MM.1S (cell line): ENCODE measurements around the gene ZNF212.

Experiments used
- EZH2 ChIP-seq: fragments of 300-600 bp; sonication (generic); optimal IDR thresholded peaks from 2 replicates; pipeline ENCODE3; 2017; ENCODE audit warnings: low read depth, mild to moderate bottlenecking, antibody characterized with exemption, low read length, mixed read lengths
- TF ChIP-seq, protein P1 (sequence below): fragments of 300-600 bp; sonication (generic); IDR thresholded peaks from 2 replicates; pipeline ENCODE4 v1.5.1; 2016; ENCODE audit warnings: antibody characterized with exemption, low read length, mixed read lengths

DNA sequence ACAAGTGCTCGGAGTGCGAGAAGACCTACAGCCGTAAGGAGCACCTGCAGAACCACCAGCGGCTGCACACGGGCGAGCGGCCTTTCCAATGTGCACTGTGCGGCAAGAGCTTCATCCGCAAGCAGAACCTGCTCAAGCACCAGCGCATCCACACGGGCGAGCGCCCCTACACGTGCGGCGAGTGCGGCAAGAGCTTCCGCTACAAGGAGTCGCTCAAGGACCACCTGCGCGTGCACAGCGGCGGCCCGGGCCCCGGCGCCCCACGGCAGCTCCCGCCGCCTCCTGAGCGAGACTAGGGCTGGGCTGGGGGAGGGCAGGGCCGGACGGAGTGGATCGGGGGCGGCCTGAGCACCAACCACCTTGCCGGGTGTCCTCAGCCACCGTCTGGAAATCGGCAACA, 15.1 kb upstream of the ZNF212 start:
- TF ChIP-seq, protein P1, sequence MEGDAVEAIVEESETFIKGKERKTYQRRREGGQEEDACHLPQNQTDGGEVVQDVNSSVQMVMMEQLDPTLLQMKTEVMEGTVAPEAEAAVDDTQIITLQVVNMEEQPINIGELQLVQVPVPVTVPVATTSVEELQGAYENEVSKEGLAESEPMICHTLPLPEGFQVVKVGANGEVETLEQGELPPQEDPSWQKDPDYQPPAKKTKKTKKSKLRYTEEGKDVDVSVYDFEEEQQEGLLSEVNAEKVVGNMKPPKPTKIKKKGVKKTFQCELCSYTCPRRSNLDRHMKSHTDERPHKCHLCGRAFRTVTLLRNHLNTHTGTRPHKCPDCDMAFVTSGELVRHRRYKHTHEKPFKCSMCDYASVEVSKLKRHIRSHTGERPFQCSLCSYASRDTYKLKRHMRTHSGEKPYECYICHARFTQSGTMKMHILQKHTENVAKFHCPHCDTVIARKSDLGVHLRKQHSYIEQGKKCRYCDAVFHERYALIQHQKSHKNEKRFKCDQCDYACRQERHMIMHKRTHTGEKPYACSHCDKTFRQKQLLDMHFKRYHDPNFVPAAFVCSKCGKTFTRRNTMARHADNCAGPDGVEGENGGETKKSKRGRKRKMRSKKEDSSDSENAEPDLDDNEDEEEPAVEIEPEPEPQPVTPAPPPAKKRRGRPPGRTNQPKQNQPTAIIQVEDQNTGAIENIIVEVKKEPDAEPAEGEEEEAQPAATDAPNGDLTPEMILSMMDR, result no peak
- no peak for TF ChIP-seq EZH2
